SK-N-SH (cell line): ENCODE results near the gene MCC. TPM values are rescaled to one million over a fixed set of nuclear protein-coding genes. Genes with fewer than 3 reads are reported as not detected.

Experiments used
- CTCF ChIA-PET: fragments of 300-600, 350-600 bp; formaldehyde crosslinking; extraction: SDS; loops from one replicate; lab custom pipeline; 2021; lab: Yijun Ruan, JAX
- POLR2A ChIA-PET: fragments of 350-600 bp; sonication (Branson Sonifier 250); formaldehyde crosslinking; extraction: SDS; loops from one replicate; lab custom pipeline; 2020; ENCODE audit warnings: antibody characterized with exemption, inconsistent platforms; lab: Yijun Ruan, JAX
- DNase-seq: peaks from one replicate; pipeline ENCODE4 v3.0.0; 2012
- H2AFZ ChIP-seq: fragments of 200-600 bp; sonication (generic); 2 replicates; pipeline ENCODE4 v1.8.1; 2016; ENCODE audit warnings: antibody characterized with exemption, mild to moderate bottlenecking, low read depth
- H3F3A ChIP-seq: fragments of 200-600 bp; sonication (generic); replicated peaks from 2 replicates; pipeline ENCODE3; 2016; ENCODE audit warnings: antibody characterized with exemption, mild to moderate bottlenecking; ENCODE audit not compliant: insufficient read depth
- H3K27ac ChIP-seq, 2 experiments: fragments of 200-500 bp in 1 of 2; fragments of 200-600 bp in 1 of 2; sonication (Bioruptor generic) in 1 of 2; sonication (generic), shearing (Covaris generic) in 1 of 2; 2 replicates each; pipeline versions ENCODE4 v1.5.1 to v1.6.1; 2014 to 2016; ENCODE audit warnings: low read depth in 2 of 2, inconsistent platforms in 1 of 2, low read length in 1 of 2, mild to moderate bottlenecking in 1 of 2, mixed read lengths in 1 of 2
- H3K27me3 ChIP-seq: fragments of 200-600 bp; sonication (generic), shearing (Covaris generic); 2 replicates; pipeline ENCODE4 v1.6.1; 2016; ENCODE audit warnings: mixed run types; ENCODE audit not compliant: insufficient read depth
- H3K36me3 ChIP-seq, 2 experiments: fragments of 200-500 bp in 1 of 2; fragments of 200-600 bp in 1 of 2; sonication (Bioruptor generic) in 1 of 2; sonication (generic) in 1 of 2; replicated peaks in 1 of 2; 2 replicates each; pipeline versions ENCODE3 to v1.5.1; 2014 to 2016; ENCODE audit warnings: low read length in 1 of 2, mild to moderate bottlenecking in 1 of 2; ENCODE audit not compliant: insufficient read depth in 2 of 2, control insufficient read depth in 1 of 2
- H3K4me1 ChIP-seq, 2 experiments: fragments of 200-500 bp in 1 of 2; fragments of 200-600 bp in 1 of 2; sonication (Bioruptor generic) in 1 of 2; sonication (generic), shearing (Covaris generic) in 1 of 2; 2 replicates each; pipeline versions ENCODE4 v1.5.1 to v1.6.1; 2014 to 2016; ENCODE audit warnings: low read depth in 1 of 2, low read length in 1 of 2, mixed run types in 1 of 2; ENCODE audit not compliant: insufficient read depth in 2 of 2, control insufficient read depth in 1 of 2
- H3K4me2 ChIP-seq: fragments of 200-600 bp; sonication (generic), shearing (Covaris generic); 2 replicates; pipeline ENCODE4 v1.6.1; 2017; ENCODE audit warnings: mixed run types
- H3K4me3 ChIP-seq, 2 experiments: fragments of 200-500 bp in 1 of 2; fragments of 200-600 bp in 1 of 2; sonication (Bioruptor generic) in 1 of 2; sonication (generic), shearing (Covaris generic) in 1 of 2; 2 replicates each; pipeline versions ENCODE4 v1.5.1 to v1.8.1; 2014 to 2016; ENCODE audit warnings: low read depth in 2 of 2, inconsistent platforms in 1 of 2, low read length in 1 of 2, mild to moderate bottlenecking in 1 of 2, mixed read lengths in 1 of 2, moderate library complexity in 1 of 2
- H3K79me2 ChIP-seq: fragments of 200-600 bp; sonication (generic); 2 replicates; pipeline ENCODE4 v1.8.1; 2017; ENCODE audit warnings: mild to moderate bottlenecking; ENCODE audit not compliant: insufficient read depth
- H3K9ac ChIP-seq: fragments of 200-600 bp; sonication (generic); 2 replicates; pipeline ENCODE4 v1.6.1; 2017; ENCODE audit warnings: mixed run types
- H3K9me2 ChIP-seq: fragments of 200-600 bp; sonication (generic); 2 replicates; pipeline ENCODE4 v1.6.1; 2017; ENCODE audit warnings: mixed run types
- H3K9me3 ChIP-seq: fragments of 200-600 bp; sonication (generic); 2 replicates; pipeline ENCODE4 v1.6.1; 2017; ENCODE audit warnings: mixed run types, mild to moderate bottlenecking, moderate library complexity
- H4K20me1 ChIP-seq: fragments of 200-600 bp; sonication (generic); 2 replicates; pipeline ENCODE4 v1.6.1; 2017; ENCODE audit warnings: mild to moderate bottlenecking, mixed run types; ENCODE audit not compliant: insufficient read depth
- ELF1 ChIP-seq: IDR thresholded peaks from 2 replicates; pipeline ENCODE4 v1.4.0; 2012
- EP300 ChIP-seq, 2 experiments: IDR thresholded peaks; 2 replicates each; pipeline versions ENCODE4 v1.4.0 to v1.6.1; 2012; ENCODE audit warnings: borderline replicate concordance in 1 of 2, low read depth in 1 of 2, low read length in 1 of 2
- EZH2phosphoT487 ChIP-seq: fragments of 200-600 bp; sonication (generic); IDR thresholded peaks from 2 replicates; pipeline ENCODE4 v1.6.1; 2017; ENCODE audit warnings: low read depth, mixed run types, mild to moderate bottlenecking, antibody characterized with exemption, moderate library complexity, borderline replicate concordance
- GATA2 ChIP-seq: sonication (generic); formaldehyde crosslinking; IDR thresholded peaks from 2 replicates; pipeline ENCODE4 v1.5.0; 2020; ENCODE audit warnings: mild to moderate bottlenecking, missing genetic modification reagents
- JUND ChIP-seq: IDR thresholded peaks from 2 replicates; pipeline ENCODE4 v1.4.0; 2012
- MAX ChIP-seq: IDR thresholded peaks from 2 replicates; pipeline ENCODE4 v1.4.0; 2012; ENCODE audit warnings: low read depth
- MEF2A ChIP-seq: IDR thresholded peaks from 2 replicates; pipeline ENCODE4 v1.4.0; 2012; ENCODE audit warnings: low read depth, borderline replicate concordance
- NFIC ChIP-seq: IDR thresholded peaks from 2 replicates; pipeline ENCODE4 v1.4.0; 2012; ENCODE audit warnings: borderline replicate concordance
- PBX3 ChIP-seq: IDR thresholded peaks from 2 replicates; pipeline ENCODE4; 2012
- POLR2AphosphoS5 ChIP-seq: IDR thresholded peaks from 2 replicates; pipeline ENCODE4 v1.6.1; 2012; ENCODE audit warnings: low read depth, low read length
- RCOR1 ChIP-seq: fragments of 150-350 bp; IDR thresholded peaks from 2 replicates; pipeline ENCODE4 v1.6.1; 2017; ENCODE audit warnings: antibody characterized with exemption, low read length
- RFX5 ChIP-seq: IDR thresholded peaks from 2 replicates; pipeline ENCODE4 v1.6.1; 2012; ENCODE audit warnings: mild to moderate bottlenecking, improper control_type of control experiment, low read length
- RXRA ChIP-seq: IDR thresholded peaks from 2 replicates; pipeline ENCODE4 v1.4.0; 2012; ENCODE audit warnings: low read depth, mild to moderate bottlenecking, borderline replicate concordance
- TCF12 ChIP-seq: IDR thresholded peaks from 2 replicates; pipeline ENCODE4 v1.4.0; 2012
- TEAD4 ChIP-seq: IDR thresholded peaks from 2 replicates; pipeline ENCODE4 v1.4.0; 2012; ENCODE audit warnings: mild to moderate bottlenecking, borderline replicate concordance; ENCODE audit not compliant: insufficient read depth
- YY1 ChIP-seq: IDR thresholded peaks from 2 replicates; pipeline ENCODE4 v1.4.0; 2012; ENCODE audit warnings: low read depth, mild to moderate bottlenecking
- WGBS: methylation state at CpG from one replicate; pipeline ENCODE4 v1.1.6; 2017; ENCODE audit warnings: low lambda C conversion rate; 5-methylcytosine and 5-hydroxymethylcytosine counted together
- polyA plus RNA-seq, 3 experiments: library from polyadenylated mRNA; depleted of rRNA; stranded (reverse); fragments of >200 nt; gene quantifications; 2 replicates each; pipeline ENCODE4 v1.2.3, GENCODE V29; 2012

Gene MCC
- polyA plus RNA-seq, 1 of the 3 experiments (the other 2 are of a cell fraction): 3.6 TPM

GRCh38 chr5:113519412-113519811 is 31.2 kb upstream of the MCC start:
- Histone ChIP-seq H4K20me1 (no peaks in the 10 kb centered on the region; the same call in 1 of the 2 replicates), H3F3A (peaks cover 21% of the 10 kb centered on the region), H3K9me3 (no peaks in the 10 kb centered on the region), H3K4me1 (peaks cover 0 to 4% of the 10 kb centered on the region in 2 experiments; a peak in 3 of 4 replicates), H3K36me3 (peaks cover 33 to 42% of the 10 kb centered on the region in 2 experiments), H3K27ac (no peak overlapping the region), H3K4me3 (no peak overlapping the region), H3K27me3 (no peaks in the 10 kb centered on the region), H3K4me2 (no peak overlapping the region), H3K79me2 (peaks cover 73% of the 10 kb centered on the region), H3K9me2 (no peaks in the 10 kb centered on the region), H3K9ac (no peak overlapping the region), H2AFZ (no peak overlapping the region)
- no peak for TF ChIP-seq PBX3
- no peak for TF ChIP-seq JUND
- no peak for TF ChIP-seq YY1
- no peak for TF ChIP-seq MAX
- no peak for TF ChIP-seq EP300 (IDR thresholded peaks at IDR 0.05; ENCODE audit: borderline replicate concordance in 1 of 2, low read depth in 1 of 2, low read length in 1 of 2)
- no peak for TF ChIP-seq POLR2AphosphoS5
- TF ChIP-seq ELF1: no peak
- no peak for TF ChIP-seq EZH2phosphoT487
- TF ChIP-seq MEF2A: no peak
- 83% methylated on average over 2 of the region's 2 CpGs for WGBS
- ChIA-PET POLR2A (no interaction called here), CTCF (no interaction called here)
- DNase-seq: no peak

- ChIA-PET CTCF (interaction anchor here (0.8 kb wide), 1 partner anchor 163 kb away, joined by 3 read pairs; no protein-coding TSS in a partner anchor), POLR2A (no interaction called here)
- Histone ChIP-seq H2AFZ (no peak overlapping the region), H3K4me3 (no peak overlapping the region), H3K9me2 (no peaks in the 10 kb centered on the region), H3K36me3 (peaks cover 30 to 42% of the 10 kb centered on the region in 2 experiments), H3K9ac (no peak overlapping the region), H3K9me3 (no peaks in the 10 kb centered on the region), H3K27ac (no peak overlapping the region), H4K20me1 (no peaks in the 10 kb centered on the region), H3K4me2 (no peak overlapping the region), H3K79me2 (peaks cover 76% of the 10 kb centered on the region), H3F3A (peaks cover 17% of the 10 kb centered on the region), H3K4me1 (peaks cover 0 to 6% of the 10 kb centered on the region in 2 experiments; a peak in 3 of 4 replicates), H3K27me3 (no peaks in the 10 kb centered on the region)
- TF ChIP-seq JUND (no peak), RXRA (no peak), EZH2phosphoT487 (no peak), PBX3 (no peak), TEAD4 (no peak), TCF12 (no peak), RCOR1 (no peak), GATA2 (CRISPR knock-in tag) (no peak), RFX5 (no peak), YY1 (no peak), NFIC (no peak)
- no peak for DNase-seq
- 91% methylated on average over 4 of the region's 4 CpGs for WGBS
Observed at GRCh38 chr5:113518884-113519283, 30.6 kb upstream of the MCC start.
